Mucosa of descending colon (tissue), 3 donors: Measurements from ENCODE around the gene TRPC4. TPM values are rescaled to one million over a fixed set of nuclear protein-coding genes. Genes with fewer than 3 reads are reported as not detected.

ENCODE experiments used
- ATAC-seq: fragments of 200-7000 bp; cut with Tn5 transposase; one replicate; pipeline ENCODE4 v1.9.1; 2020; ENCODE audit warnings: mild to moderate bottlenecking, moderate library complexity
- DNase-seq, 3 donors: peaks; one replicate each; pipeline ENCODE4 v3.0.0-alpha.2; 2020
- H3K36me3 ChIP-seq: fragments of 200-600 bp; one replicate; pipeline ENCODE4 v1.8.0; 2021; ENCODE audit warnings: low read depth, mild to moderate bottlenecking
- H3K4me1 ChIP-seq: fragments of 200-600 bp; one replicate; pipeline ENCODE4 v1.8.0; 2021; ENCODE audit warnings: low read depth, mild to moderate bottlenecking
- H3K4me3 ChIP-seq: fragments of 200-600 bp; one replicate; pipeline ENCODE4 v1.8.0; 2021; ENCODE audit warnings: mild to moderate bottlenecking
- H3K9me3 ChIP-seq: fragments of 200-600 bp; one replicate; pipeline ENCODE4 v1.8.0; 2021; ENCODE audit warnings: mild to moderate bottlenecking
- CTCF ChIP-seq: fragments of 200-600 bp; IDR thresholded peaks from one replicate; pipeline ENCODE4 v1.8.0; 2022; ENCODE audit warnings: antibody characterized with exemption, mild to moderate bottlenecking
- intact Hi-C, 2 donors: fragments of 100-400 bp; cut with DNase I in 1 of 2; cut with micrococcal nuclease in 1 of 2; formaldehyde crosslinking; loops; one replicate each; pipeline versions ENCODE4 v1.11.0 to v1.11.1; 2022; cut with DNase I, micrococcal nuclease
- total RNA-seq, 3 donors: library from RNA; stranded (reverse); fragmentation: NEBNext Ultra II Directional in 2 of 3; extraction: Animal tissue kit (Norgen Biotek cat#: 25700) in 2 of 3; gene quantifications; one replicate each; pipeline versions ENCODE4 v1.2.1 to v1.2.4, GENCODE V29; 2021 to 2023
- donor health status: DM: no; HTN: no; CAD: no; lungs with moderate emphysema.
- donor health status: DM: no; HTN: no; CAD: no.
- donor health status: DM: no; HTN: yes; CAD: no.

Gene TRPC4
- total RNA-seq, 3 donors from 2014 or later: 0.23 to 5.1 (median 0.39) TPM

DNA sequence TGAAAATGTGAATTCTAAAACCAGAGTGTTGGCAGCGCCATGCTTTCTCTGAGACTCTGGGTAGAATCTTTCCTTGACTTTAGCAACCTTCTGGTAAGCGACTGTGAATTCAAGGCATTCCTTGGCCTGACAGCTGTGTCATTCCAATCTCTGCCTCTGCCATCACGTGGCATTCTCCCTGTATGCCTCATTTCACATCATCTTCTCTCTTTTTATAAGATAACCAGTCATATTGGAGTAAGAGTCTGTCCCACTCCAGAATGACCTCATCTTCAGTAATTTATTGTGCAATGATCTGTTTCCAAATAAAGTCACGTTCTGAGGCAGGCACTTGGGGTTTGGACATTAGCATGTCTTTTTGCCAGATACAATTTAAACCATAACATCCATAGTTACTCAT is 167.6 kb downstream of the TRPC4 start:
- intact Hi-C loops: no loop called here
- Histone ChIP-seq H3K4me3 (no peak overlapping the region), H3K4me1 (no peaks in the 10 kb centered on the region), H3K9me3 (no peaks in the 10 kb centered on the region), H3K36me3 (no peaks in the 10 kb centered on the region)
- no peak for DNase-seq
- ATAC-seq: no peak
- no peak for TF ChIP-seq CTCF

DNA sequence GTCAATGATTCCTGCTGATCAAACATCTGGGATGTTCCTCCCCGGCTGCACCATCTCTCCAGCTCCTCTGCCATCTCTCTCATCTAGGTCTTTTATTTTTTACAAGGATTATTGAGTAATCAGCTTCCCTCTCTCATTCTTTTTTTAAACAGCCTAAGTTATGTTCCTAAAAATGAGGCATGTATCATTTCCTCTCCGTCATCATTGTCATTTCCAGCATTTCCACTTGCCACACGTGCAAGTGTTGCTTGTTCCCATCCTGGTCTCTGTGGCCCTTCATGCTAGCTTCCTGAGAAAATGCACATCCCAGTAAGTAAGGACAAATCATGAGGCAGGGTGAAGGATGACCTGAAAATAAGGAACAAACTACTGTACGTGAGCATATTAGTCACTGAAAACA is 168.3 kb downstream of the TRPC4 start:
- intact Hi-C loops: no loop called here
- TF ChIP-seq CTCF: no peak
- Histone ChIP-seq H3K9me3 (no peaks in the 10 kb centered on the region), H3K4me1 (no peaks in the 10 kb centered on the region), H3K36me3 (no peaks in the 10 kb centered on the region), H3K4me3 (no peak overlapping the region)
- DNase-seq: no peak
- ATAC-seq: no peak

- intact Hi-C loops: no loop called here
Observed at GRCh38 chr13:37700887-37701286, 168.7 kb downstream of the TRPC4 start.

DNA sequence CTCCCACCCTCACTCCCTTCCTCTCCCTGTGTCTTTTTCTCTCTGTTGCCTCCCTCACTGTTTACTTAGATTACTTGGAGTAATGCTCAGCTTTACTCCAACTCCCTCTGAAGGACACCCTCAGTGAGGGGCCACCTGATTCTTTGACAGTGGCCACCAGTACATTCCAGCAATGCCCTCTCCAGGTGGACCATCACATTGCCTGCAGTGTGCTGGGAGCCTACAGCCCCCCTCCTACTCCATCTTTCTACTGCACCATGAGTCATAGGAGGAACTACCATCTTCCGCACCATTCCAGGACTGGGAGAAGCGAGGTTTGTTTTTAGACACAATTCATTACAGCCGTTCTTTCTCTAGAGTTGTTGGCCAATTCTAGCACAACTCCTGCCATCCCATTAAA is 174.4 kb downstream of the TRPC4 start:
- ATAC-seq (no peak), DNase-seq (no peak)
- H3K4me3 ChIP-seq: no peak overlapping the region
- TF ChIP-seq CTCF: no peak
- no peaks in the 10 kb centered on the region for H3K4me1 ChIP-seq
- H3K36me3 ChIP-seq: no peaks in the 10 kb centered on the region
- intact Hi-C loops: no loop called here
- no peaks in the 10 kb centered on the region for H3K9me3 ChIP-seq

More at GRCh38 chr13:37700887-37701286, 168.7 kb downstream of the TRPC4 start:
- Histone ChIP-seq H3K9me3 (no peaks in the 10 kb centered on the region), H3K4me3 (no peak overlapping the region), H3K36me3 (no peaks in the 10 kb centered on the region), H3K4me1 (no peaks in the 10 kb centered on the region)
- ATAC-seq (no peak), DNase-seq (no peak)
- TF ChIP-seq CTCF: no peak

DNA sequence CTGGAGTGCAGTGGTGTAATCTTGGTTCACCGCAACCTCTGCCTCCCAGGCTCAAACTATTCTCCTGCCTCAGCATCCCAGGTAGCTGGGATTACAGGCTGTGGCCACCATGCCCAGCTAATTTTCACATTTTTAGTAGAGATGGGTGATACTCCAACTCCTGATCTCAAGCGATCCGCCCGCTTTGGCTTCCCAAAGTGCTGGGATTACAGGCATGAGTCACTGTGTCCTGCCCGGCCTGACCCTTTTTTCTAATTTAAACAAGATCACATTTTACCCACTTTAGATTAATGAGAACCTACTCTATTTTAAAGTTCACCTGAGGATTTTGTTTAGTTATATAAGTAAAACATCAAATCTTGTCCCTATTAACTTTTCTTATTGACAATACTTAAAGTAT is 179.2 kb downstream of the TRPC4 start:
- intact Hi-C loops: no loop called here
- no peak for DNase-seq
- Histone ChIP-seq H3K36me3 (no peaks in the 10 kb centered on the region), H3K9me3 (no peaks in the 10 kb centered on the region), H3K4me3 (no peak overlapping the region), H3K4me1 (no peaks in the 10 kb centered on the region)
- ATAC-seq: no peak
- no peak for TF ChIP-seq CTCF

DNA sequence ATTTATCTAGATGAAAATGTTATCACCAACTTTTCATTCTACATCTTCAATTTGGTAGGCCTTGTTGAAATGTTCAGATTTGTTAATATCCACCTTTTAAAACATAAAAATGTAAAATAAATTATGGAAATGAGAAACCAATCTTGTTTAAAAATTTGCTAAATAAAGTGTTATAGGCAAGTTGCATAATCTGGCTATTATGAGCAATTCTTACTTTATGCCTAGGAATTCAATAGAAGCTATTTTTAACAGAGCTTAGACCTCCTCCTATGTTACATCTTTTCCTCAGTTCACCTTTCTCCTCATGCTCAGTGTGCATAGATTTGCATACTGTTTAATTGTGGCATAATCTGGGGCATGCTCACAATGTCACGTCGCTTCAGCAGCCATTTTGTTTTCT is 183.1 kb downstream of the TRPC4 start:
- Histone ChIP-seq H3K4me3 (no peak overlapping the region), H3K36me3 (no peaks in the 10 kb centered on the region), H3K9me3 (no peaks in the 10 kb centered on the region), H3K4me1 (no peaks in the 10 kb centered on the region)
- DNase-seq (no peak), ATAC-seq (no peak)
- TF ChIP-seq CTCF: no peak
- intact Hi-C loops: no loop called here
